Measurements from ENCODE around the gene E2F3.

GRCh38 chr6:20437639-20438038 lies 36.0 kb downstream of the E2F3 start:
- no peak for TF ChIP-seq POLR2A (IDR thresholded peaks at IDR 0.05)
- no peak for TF ChIP-seq CTCF (IDR thresholded peaks at IDR 0.05)

All from uterus (tissue), 2 donors.